ENCODE measurements around the gene POLR3GL. TPM values are rescaled to one million over a fixed set of nuclear protein-coding genes. Genes with fewer than 3 reads are reported as not detected.

POLR3GL gene
- polyA plus RNA-seq, 1 donor (not counting 4 experiments of a cell fraction or from before 2014, with no cell fraction given): 14.0 TPM

GRCh38 chr1:145935708-145936107 is 28.8 kb upstream of the POLR3GL start:
- no peaks in the 10 kb centered on the region for H3K4me1 ChIP-seq (ENCODE audit: control insufficient read depth, extremely low read depth, insufficient read depth, low read length)
- H3K9me3 ChIP-seq (ENCODE audit: control insufficient read depth, low read depth, low read length): no peaks in the 10 kb centered on the region
- no peak overlapping the region for H2AFZ ChIP-seq (ENCODE audit: control insufficient read depth, low read length)
- no peaks in the 10 kb centered on the region for H3K9me1 ChIP-seq (ENCODE audit: control insufficient read depth, extremely low read depth, insufficient read depth, low read length)
- DNase-seq (ENCODE audit: low read depth, low spot score) (no peak), FAIRE-seq (no peak)
- no peaks in the 10 kb centered on the region for H3K36me3 ChIP-seq (ENCODE audit: control insufficient read depth in 2 of 2, extremely low read depth in 1 of 2, insufficient read depth in 2 of 2, low read length in 2 of 2)
- no peaks in the 10 kb centered on the region for H3K79me2 ChIP-seq (ENCODE audit: control insufficient read depth, insufficient read depth, low read length)
- H3K9ac ChIP-seq (ENCODE audit: control insufficient read depth, extremely low read depth, insufficient read depth, low read length): no peak overlapping the region
- no peaks in the 10 kb centered on the region for H3K27me3 ChIP-seq (ENCODE audit: control insufficient read depth, extremely low read depth, insufficient read depth, low read length)
- no peak overlapping the region for H3K27ac ChIP-seq (ENCODE audit: control insufficient read depth, insufficient read depth, low read length)
- no peaks in the 10 kb centered on the region for H4K20me1 ChIP-seq (ENCODE audit: control insufficient read depth, extremely low read depth, insufficient read depth, low read length)
- dilution Hi-C loops (cut with MboI; ENCODE audit: extremely low pct_ligation_motif_present, low sequenced_read_pairs): no loop called here
- H3K4me3 ChIP-seq (ENCODE audit: control insufficient read depth in 2 of 3, extremely low read depth in 1 of 3, insufficient read depth in 2 of 3, low read depth in 1 of 3, low read length in 3 of 3): no peak overlapping the region
- TF ChIP-seq EZH2 (IDR thresholded peaks at IDR 0.05; ENCODE audit: low read length): no peak
- no peak for TF ChIP-seq CTCF (optimal IDR thresholded peaks at IDR 0.05 in 1 of 3, IDR thresholded peaks at IDR 0.05 in 1 of 3, conservative IDR thresholded peaks at IDR 0.05 in 1 of 3; ENCODE audit: extremely low read depth in 1 of 3, insufficient read depth in 2 of 3, low read length in 3 of 3)
- H3K4me2 ChIP-seq (ENCODE audit: control insufficient read depth, extremely low read depth, insufficient read depth, low read depth, low read length): no peak overlapping the region

- DNase-seq (ENCODE audit: low read depth, low spot score) (no peak), FAIRE-seq (no peak)
- no peaks in the 10 kb centered on the region for H3K79me2 ChIP-seq (ENCODE audit: control insufficient read depth, insufficient read depth, low read length)
- no peaks in the 10 kb centered on the region for H3K36me3 ChIP-seq (ENCODE audit: control insufficient read depth in 2 of 2, extremely low read depth in 1 of 2, insufficient read depth in 2 of 2, low read length in 2 of 2)
- TF ChIP-seq EZH2 (IDR thresholded peaks at IDR 0.05; ENCODE audit: low read length) (no peak), CTCF (optimal IDR thresholded peaks at IDR 0.05 in 1 of 3, IDR thresholded peaks at IDR 0.05 in 1 of 3, conservative IDR thresholded peaks at IDR 0.05 in 1 of 3; ENCODE audit: extremely low read depth in 1 of 3, insufficient read depth in 2 of 3, low read length in 3 of 3) (no peak)
- H3K27me3 ChIP-seq (ENCODE audit: control insufficient read depth, extremely low read depth, insufficient read depth, low read length): no peaks in the 10 kb centered on the region
- H3K4me2 ChIP-seq (ENCODE audit: control insufficient read depth, extremely low read depth, insufficient read depth, low read depth, low read length): no peak overlapping the region
- no peaks in the 10 kb centered on the region for H3K9me1 ChIP-seq (ENCODE audit: control insufficient read depth, extremely low read depth, insufficient read depth, low read length)
- H3K9me3 ChIP-seq (ENCODE audit: control insufficient read depth, low read depth, low read length): no peaks in the 10 kb centered on the region
- H3K9ac ChIP-seq (ENCODE audit: control insufficient read depth, extremely low read depth, insufficient read depth, low read length): no peak overlapping the region
- no peaks in the 10 kb centered on the region for H4K20me1 ChIP-seq (ENCODE audit: control insufficient read depth, extremely low read depth, insufficient read depth, low read length)
- dilution Hi-C loops (cut with MboI; ENCODE audit: extremely low pct_ligation_motif_present, low sequenced_read_pairs): no loop called here
- H2AFZ ChIP-seq (ENCODE audit: control insufficient read depth, low read length): no peak overlapping the region
- H3K27ac ChIP-seq (ENCODE audit: control insufficient read depth, insufficient read depth, low read length): no peak overlapping the region
- H3K4me3 ChIP-seq (ENCODE audit: control insufficient read depth in 2 of 3, extremely low read depth in 1 of 3, insufficient read depth in 2 of 3, low read depth in 1 of 3, low read length in 3 of 3): no peak overlapping the region
- H3K4me1 ChIP-seq (ENCODE audit: control insufficient read depth, extremely low read depth, insufficient read depth, low read length): no peaks in the 10 kb centered on the region
Observed at GRCh38 chr1:145936247-145936646, 28.2 kb upstream of the POLR3GL start.
